Stomach (tissue), 4 donors: ENCODE results near the gene MOGAT1.

Experiments
- CTCF ChIP-seq, 7 experiments: fragments of 450-650 bp in 4 of 7; fragments of 200-600 bp in 3 of 7; sonication (generic) in 3 of 7; IDR thresholded peaks; one replicate each; pipeline ENCODE4 v1.5.1; 2016 to 2019; ENCODE audit warnings: antibody characterized with exemption in 7 of 7, control low read depth in 2 of 7, mild to moderate bottlenecking in 1 of 7
- EP300 ChIP-seq: sonication (generic); formaldehyde crosslinking; IDR thresholded peaks from one replicate; pipeline ENCODE4 v1.6.1; 2017; ENCODE audit warnings: antibody characterized with exemption
- POLR2A ChIP-seq, 4 donors: fragments of 450-650 bp; IDR thresholded peaks; one replicate each; pipeline ENCODE4 v1.6.1; 2016; ENCODE audit warnings: antibody characterized with exemption in 4 of 4, control low read depth in 2 of 4, mild to moderate bottlenecking in 1 of 4, moderate library complexity in 1 of 4
- POLR2AphosphoS5 ChIP-seq, 3 donors: sonication (generic); formaldehyde crosslinking; IDR thresholded peaks; one replicate each; pipeline ENCODE4 v1.6.1; 2016; ENCODE audit warnings: antibody characterized with exemption in 3 of 3

DNA sequence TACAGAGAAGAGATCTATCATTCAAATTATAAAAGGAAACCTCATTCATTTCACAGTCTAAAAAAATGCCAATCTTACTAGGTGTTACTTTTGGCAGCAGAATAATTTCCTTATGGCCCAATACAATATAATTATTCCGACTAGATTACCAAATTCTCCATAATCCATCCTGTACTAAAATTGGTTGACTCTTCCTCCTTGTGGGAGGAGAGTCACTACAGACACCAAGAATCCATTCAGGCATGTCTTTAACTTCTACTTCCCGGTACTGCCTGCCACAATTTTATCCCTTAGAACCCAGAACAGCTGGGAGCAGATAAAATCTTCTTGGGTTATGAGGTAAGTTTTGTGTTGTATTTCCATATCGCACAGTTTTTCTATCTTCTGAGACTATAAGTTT is 25.4 kb upstream of the MOGAT1 start:
- TF ChIP-seq CTCF (IDR thresholded peaks at IDR 0.05) (no peak), POLR2A (IDR thresholded peaks at IDR 0.05) (no peak), POLR2AphosphoS5 (IDR thresholded peaks at IDR 0.05) (no peak), EP300 (no peak)
